Peyer's patch (tissue), 4 donors: ENCODE results near the gene EIF4A3.

Experiments used
- CTCF ChIP-seq, 6 experiments: fragments of 450-650 bp in 4 of 6; fragments of 200-600 bp in 2 of 6; sonication (generic) in 1 of 6; IDR thresholded peaks; one replicate each; pipeline ENCODE4 v1.5.1; 2017 to 2019; ENCODE audit warnings: antibody characterized with exemption in 6 of 6, mild to moderate bottlenecking in 3 of 6, moderate library complexity in 1 of 6
- POLR2A ChIP-seq, 2 donors: fragments of 450-650 bp; IDR thresholded peaks; one replicate each; pipeline ENCODE4 v1.5.1; 2017; ENCODE audit warnings: antibody characterized with exemption in 2 of 2, mild to moderate bottlenecking in 2 of 2, moderate library complexity in 2 of 2

- TF ChIP-seq CTCF (IDR thresholded peaks at IDR 0.05) (no peak), POLR2A (IDR thresholded peaks at IDR 0.05) (no peak)
These were observed 24.8 kb upstream of the EIF4A3 start for GRCh38 chr17:80171681-80172080.
